ENCODE data around the gene ASXL2. TPM values are rescaled to one million over a fixed set of nuclear protein-coding genes. Genes with fewer than 3 reads are reported as not detected.

The ASXL2 gene
- total RNA-seq, 2 experiments from 2014 or later: 47.9 to 58.5 TPM

DNA sequence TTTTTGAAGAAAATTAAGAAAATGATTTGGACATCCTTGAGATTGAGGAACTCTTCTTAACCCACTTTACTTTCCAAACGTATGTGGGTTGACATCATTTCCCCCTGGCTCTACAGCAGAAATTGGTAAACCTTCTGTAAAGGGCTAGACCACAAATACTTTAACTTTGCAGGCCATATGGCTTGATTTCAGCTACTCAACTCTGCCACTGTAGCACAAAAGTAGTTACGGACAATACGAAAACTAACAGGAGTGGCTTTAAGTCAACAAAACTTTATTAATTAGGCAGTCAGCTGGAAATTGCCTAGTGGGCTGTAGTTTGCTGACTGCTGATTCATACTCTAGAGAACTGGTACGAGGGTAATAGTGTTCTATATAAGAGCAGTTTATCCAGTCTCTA lies 121.8 kb downstream of the ASXL2 start:
- ATAC-seq (ENCODE audit: low read depth) (peak; percentile 61), DNase-seq (no peak)
- Mint-ChIP-seq H3K4me1 (peaks cover 17% of the 10 kb centered on the region), H3K36me3 (peaks cover 51% of the 10 kb centered on the region), H3K27me3 (no peaks in the 10 kb centered on the region), H3K9me3 (no peaks in the 10 kb centered on the region), H3K4me3 (no peak overlapping the region), H3K27ac (no peak overlapping the region)
- POLR2A ChIA-PET: interaction anchor here (0.7 to 0.9 kb wide), 2 partner anchors 11 kb away, joined by 3 to 7 read pairs; no protein-coding TSS in a partner anchor

DNA sequence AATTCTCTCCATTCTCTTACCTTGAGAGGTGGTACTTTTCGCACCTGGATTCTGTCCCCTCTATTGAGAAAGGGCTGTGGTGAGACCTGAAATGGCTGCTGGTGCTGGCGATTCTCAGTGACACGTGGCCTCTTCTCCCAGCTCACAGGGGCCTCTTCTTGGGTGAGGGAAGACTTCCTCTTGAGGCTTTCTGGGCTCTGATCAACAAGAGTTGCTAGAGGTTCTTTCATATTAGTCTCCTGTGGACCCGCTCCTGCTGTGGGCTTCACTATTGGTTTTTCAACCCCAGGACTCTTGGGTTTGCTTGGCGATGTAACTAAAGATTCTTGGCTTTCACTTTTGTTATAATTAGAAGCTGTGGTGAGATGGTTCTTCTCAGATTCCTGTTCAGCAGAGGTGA lies 128.6 kb downstream of the ASXL2 start:
- H3K9me3 Mint-ChIP-seq: no peaks in the 10 kb centered on the region
- POLR2A ChIA-PET: no interaction called here
- ATAC-seq (ENCODE audit: low read depth) (peak; percentile 69), DNase-seq (no peak)
- H3K4me1 Mint-ChIP-seq: peaks cover 21% of the 10 kb centered on the region
- peak overlapping the region; percentile 86 for H3K27ac Mint-ChIP-seq
- H3K27me3 Mint-ChIP-seq: no peaks in the 10 kb centered on the region
- H3K4me3 Mint-ChIP-seq: peak overlapping the region; percentile 44
- peaks cover 49% of the 10 kb centered on the region for H3K36me3 Mint-ChIP-seq

DNA sequence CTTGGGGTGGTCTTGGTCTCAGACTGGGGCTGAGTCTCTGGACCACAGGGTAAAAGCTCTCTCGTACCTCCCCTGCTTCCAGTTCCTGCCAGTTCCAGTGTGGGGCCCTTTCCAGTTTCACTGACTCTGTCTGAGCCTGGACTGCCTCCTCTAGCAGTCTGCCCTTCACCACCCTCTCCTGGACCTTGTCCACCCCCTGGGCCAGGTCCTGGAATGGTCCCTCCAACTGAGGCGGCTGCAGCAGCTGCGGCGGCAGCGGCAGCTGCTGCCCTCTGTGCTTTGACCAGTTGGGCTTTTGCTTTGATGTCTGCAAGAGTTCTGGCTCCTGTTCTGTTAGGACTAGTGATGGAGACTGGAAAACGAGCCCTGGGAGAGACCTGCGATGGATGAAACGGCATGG lies 134.2 kb downstream of the ASXL2 start:
- peaks cover 47% of the 10 kb centered on the region for H3K36me3 Mint-ChIP-seq

DNA sequence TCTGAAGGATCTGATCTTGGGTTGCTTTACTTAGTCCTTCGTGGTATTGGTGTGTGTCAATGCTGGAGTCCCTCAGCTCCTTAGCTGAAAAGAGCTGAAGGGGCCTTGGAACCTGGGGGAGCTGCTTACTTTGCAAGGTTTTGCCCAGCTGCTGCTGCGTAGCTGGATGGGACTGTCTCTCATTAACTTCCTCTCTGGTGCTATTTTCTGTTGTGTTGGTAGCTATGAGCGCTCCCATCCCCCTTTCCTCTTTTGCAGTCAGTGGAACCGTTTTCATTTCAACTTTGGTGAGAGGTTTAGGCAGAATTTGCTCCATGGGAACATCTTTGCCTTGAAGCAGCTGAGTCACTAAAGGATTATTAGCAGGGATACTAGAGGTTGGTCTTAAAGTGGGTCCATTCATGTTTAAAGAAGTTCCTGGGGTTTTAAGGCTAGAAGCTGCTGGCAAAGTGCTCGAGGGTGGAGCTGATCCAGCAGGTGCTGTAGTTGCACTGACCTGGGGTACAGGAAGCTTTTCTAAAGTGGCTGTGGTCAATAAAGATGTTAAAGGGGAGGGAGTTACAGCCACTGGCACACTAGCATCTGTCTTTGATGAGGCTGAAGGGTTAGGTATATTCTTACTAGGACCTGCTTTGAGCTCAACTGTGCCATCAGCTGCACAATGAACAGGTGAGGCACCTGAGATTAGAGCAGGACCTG lies 135.0 kb downstream of the ASXL2 start:
- H3K9me3 Mint-ChIP-seq: no peaks in the 10 kb centered on the region
- DNase-seq (no peak), ATAC-seq (ENCODE audit: low read depth) (peak; percentile 70)
- peak overlapping the region; percentile 23 for H3K4me3 Mint-ChIP-seq
- POLR2A ChIA-PET: interaction anchor here (0.5 to 0.9 kb wide), 2 partner anchors 72 to 470 kb away, joined by 4 read pairs; no protein-coding TSS in a partner anchor
- peaks cover 18% of the 10 kb centered on the region for H3K4me1 Mint-ChIP-seq
- H3K36me3 Mint-ChIP-seq: peaks cover 42% of the 10 kb centered on the region
- H3K27me3 Mint-ChIP-seq: no peaks in the 10 kb centered on the region
- peak overlapping the region; percentile 85 for H3K27ac Mint-ChIP-seq

More for the DNA sequence above, 134.2 kb downstream of the ASXL2 start:
- POLR2A ChIA-PET: no interaction called here
- ATAC-seq (ENCODE audit: low read depth) (no peak), DNase-seq (no peak)
- Mint-ChIP-seq H3K4me3 (no peak overlapping the region), H3K4me1 (peaks cover 21% of the 10 kb centered on the region), H3K9me3 (no peaks in the 10 kb centered on the region), H3K27ac (peak overlapping the region; percentile 85), H3K27me3 (no peaks in the 10 kb centered on the region)

DNA sequence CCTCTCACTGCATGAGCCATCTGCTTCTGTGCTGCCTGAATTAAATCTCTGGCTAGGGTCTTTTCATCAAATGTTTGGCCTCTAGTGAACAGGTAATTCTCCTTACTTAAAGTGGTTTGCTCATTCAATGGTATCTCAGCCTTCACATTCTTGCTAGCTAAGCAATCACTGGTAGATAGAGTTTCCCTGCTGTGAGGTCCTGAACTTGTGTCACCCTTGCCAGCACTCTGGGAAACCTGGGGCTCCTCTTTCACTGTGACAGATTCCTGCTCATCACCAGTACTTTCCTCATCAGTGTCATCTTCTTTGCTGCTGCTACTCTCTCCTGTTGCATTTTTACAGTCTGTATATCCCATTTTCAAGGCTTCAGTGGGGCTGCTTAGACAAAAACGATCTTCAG lies 135.8 kb downstream of the ASXL2 start:
- peak overlapping the region; percentile 30 for H3K27ac Mint-ChIP-seq

DNA sequence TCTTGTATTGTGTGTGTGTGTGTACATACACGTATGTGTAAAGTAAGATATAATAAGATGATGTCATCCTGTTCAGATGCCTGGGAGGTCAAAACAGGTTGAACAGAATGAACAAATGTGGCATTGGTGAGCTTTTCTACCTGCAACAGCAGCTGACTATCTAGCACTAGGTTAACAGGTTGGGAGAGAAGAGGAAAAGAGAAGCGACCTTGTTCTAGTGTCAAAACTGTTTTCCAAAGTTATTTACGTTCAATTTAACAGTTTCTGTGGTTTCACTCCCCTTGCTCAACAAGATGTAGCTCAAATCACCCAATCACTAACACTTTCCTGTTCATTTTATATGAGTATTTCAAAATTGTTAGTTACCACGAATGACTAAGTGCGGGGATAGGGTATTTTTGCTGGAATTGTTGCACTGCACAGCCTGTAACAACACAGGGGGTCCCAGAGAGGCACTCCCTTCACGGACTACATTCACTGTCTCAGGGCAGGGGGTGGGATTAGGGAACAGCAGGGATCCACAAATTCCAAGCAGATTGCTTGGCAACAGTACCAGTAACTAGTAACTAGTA lies 137.4 kb downstream of the ASXL2 start:
- DNase-seq (no peak), ATAC-seq (ENCODE audit: low read depth) (no peak)
- peaks cover 41% of the 10 kb centered on the region for H3K36me3 Mint-ChIP-seq
- no peak overlapping the region for H3K4me3 Mint-ChIP-seq
- POLR2A ChIA-PET: no interaction called here
- no peaks in the 10 kb centered on the region for H3K27me3 Mint-ChIP-seq
- peaks cover 18% of the 10 kb centered on the region for H3K4me1 Mint-ChIP-seq
- H3K9me3 Mint-ChIP-seq: no peaks in the 10 kb centered on the region
- no peak overlapping the region for H3K27ac Mint-ChIP-seq

More for the DNA sequence above, 135.8 kb downstream of the ASXL2 start:
- H3K27me3 Mint-ChIP-seq: no peaks in the 10 kb centered on the region
- H3K4me3 Mint-ChIP-seq: no peak overlapping the region
- ATAC-seq (ENCODE audit: low read depth): no peak
- DNase-seq: no peak
- H3K9me3 Mint-ChIP-seq: no peaks in the 10 kb centered on the region
- POLR2A ChIA-PET: interaction anchor here (0.9 kb wide), 1 partner anchor 470 kb away, joined by 4 read pairs; no protein-coding TSS in a partner anchor
- H3K4me1 Mint-ChIP-seq: peaks cover 18% of the 10 kb centered on the region
- H3K36me3 Mint-ChIP-seq: peaks cover 37% of the 10 kb centered on the region

DNA sequence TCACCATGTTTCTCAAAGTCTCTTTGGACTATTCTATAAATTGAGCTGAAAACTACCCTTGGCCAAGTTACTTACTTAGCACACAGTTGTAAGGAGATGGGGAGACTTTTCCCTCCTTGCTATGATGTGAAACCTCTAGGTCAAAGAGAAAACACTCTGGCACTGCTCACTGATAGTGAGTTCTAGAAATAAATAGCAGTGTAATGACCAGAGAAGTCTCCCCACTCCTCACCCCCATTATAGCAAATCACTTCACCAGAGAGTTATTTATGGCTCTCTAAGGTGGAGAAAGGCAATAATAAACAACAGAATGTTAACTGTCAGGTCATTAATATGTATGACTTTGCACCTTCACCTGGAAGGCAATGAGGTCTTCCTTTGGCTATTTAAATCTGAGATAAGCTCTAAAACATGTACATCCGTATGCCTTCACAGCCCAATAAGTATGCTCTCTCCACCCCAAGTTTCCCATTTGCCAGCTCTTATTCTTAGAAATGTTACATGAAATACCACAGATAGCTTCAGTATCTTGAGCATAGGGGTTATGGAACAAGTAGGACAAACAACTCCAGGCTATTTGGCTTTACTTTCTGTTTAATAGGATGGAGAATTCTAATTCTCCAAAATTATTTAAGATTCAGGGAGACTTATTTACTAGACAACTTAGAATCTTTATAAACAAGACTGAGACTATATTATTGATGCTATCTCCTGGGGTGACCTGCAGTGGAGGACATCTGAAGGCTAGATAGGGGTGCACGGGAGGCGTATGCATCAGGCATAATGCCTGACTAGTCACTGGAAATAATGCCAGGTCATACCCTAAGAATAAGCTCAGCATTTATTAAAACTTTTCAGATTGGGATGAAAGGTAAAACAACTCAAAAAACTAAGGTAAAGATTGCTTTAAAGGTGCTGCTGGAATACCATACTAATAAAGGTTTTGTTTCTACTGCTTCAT lies 139.6 kb downstream of the ASXL2 start:
- ATAC-seq (ENCODE audit: low read depth) (no peak), DNase-seq (no peak)
- Mint-ChIP-seq H3K27me3 (no peaks in the 10 kb centered on the region), H3K4me1 (peaks cover 11% of the 10 kb centered on the region), H3K4me3 (no peak overlapping the region), H3K9me3 (no peaks in the 10 kb centered on the region), H3K36me3 (peaks cover 37% of the 10 kb centered on the region), H3K27ac (no peak overlapping the region)
- POLR2A ChIA-PET: interaction anchor here (0.9 kb wide), 1 partner anchor 65 kb away, joined by 3 read pairs; the partner anchor contains the start of gene DTNB

DNA sequence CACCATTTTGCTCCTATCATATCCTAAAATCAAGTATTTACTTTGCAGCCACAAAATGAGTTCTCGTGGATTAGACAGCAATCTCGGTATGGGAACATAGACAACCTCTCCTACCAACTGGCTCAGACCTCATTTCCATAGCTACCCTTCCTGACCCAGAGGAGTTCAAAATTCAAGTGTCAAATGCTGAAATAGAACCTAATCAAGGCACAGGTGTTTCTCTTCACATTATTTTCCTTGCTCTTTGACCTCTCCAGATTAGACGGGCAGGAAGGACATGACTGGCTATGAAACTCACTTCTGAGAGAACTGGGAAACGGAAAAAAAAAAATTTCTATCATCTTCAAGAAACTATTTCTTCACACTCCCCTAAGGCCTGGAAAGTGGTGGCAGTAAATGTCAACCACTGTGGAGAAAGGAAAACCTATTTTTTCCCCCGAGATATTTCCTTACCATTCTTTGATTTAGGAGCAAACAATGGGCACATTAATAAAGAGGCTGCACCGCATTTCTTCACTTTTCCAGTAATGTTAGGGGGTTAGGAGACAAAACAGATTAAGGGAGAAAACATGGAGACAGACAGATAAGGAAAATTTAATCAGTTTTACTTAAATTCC lies 141.3 kb downstream of the ASXL2 start:
- Mint-ChIP-seq H3K27ac (no peak overlapping the region), H3K4me3 (no peak overlapping the region), H3K36me3 (peaks cover 23% of the 10 kb centered on the region), H3K4me1 (peaks cover 3% of the 10 kb centered on the region), H3K27me3 (no peaks in the 10 kb centered on the region), H3K9me3 (no peaks in the 10 kb centered on the region)
- no peak for ATAC-seq (ENCODE audit: low read depth)
- DNase-seq: no peak
- POLR2A ChIA-PET: no interaction called here

DNA sequence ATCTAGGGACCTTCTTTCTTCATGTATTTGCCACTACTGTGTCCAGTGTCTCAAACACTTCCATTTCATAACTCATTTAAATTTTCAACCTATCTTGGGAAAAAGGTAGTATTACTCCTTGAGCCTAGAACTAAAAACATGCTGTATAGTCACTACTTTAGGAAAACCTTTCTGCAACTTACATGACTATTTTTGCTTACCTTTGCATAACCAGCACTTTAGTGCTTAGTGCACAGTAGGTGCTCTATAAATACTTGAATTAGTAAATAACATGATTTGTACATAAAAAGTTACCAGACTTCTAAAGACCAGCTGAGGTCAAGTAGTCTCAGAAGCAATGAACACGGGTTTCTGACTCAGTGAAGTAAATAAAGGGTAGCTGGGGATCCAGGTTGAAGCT lies 142.5 kb downstream of the ASXL2 start:
- DNase-seq: no peak
- Mint-ChIP-seq H3K4me1 (no peaks in the 10 kb centered on the region), H3K36me3 (peaks cover 19% of the 10 kb centered on the region), H3K27ac (no peak overlapping the region), H3K27me3 (no peaks in the 10 kb centered on the region), H3K9me3 (no peaks in the 10 kb centered on the region), H3K4me3 (no peak overlapping the region)
- no peak for ATAC-seq (ENCODE audit: low read depth)
- POLR2A ChIA-PET: no interaction called here

DNA sequence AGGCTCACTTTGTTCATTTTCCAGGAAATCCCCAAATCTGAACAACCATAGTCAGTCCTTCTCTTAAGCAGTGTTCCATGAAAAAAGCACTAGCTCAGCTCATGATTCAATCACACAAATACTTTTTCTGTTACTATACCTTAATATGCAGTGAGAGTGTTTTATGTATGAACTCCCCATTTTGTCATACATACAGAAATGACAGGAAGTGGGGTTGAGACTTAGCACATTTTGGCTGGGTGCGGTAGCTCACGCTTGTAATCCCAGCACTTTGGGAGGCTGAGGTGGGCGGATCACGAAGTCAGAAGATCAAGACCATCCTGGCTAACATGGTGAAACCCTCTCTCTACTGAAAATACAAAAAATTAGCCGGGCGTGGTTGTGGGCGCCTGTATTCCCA lies 149.7 kb downstream of the ASXL2 start:
- peaks cover 14% of the 10 kb centered on the region for H3K27me3 Mint-ChIP-seq
- no peak overlapping the region for H3K27ac Mint-ChIP-seq
- ATAC-seq (ENCODE audit: low read depth) (no peak), DNase-seq (no peak)
- no peak overlapping the region for H3K4me3 Mint-ChIP-seq
- H3K9me3 Mint-ChIP-seq: no peaks in the 10 kb centered on the region
- POLR2A ChIA-PET: no interaction called here
- no peaks in the 10 kb centered on the region for H3K4me1 Mint-ChIP-seq
- H3K36me3 Mint-ChIP-seq: no peaks in the 10 kb centered on the region

DNA sequence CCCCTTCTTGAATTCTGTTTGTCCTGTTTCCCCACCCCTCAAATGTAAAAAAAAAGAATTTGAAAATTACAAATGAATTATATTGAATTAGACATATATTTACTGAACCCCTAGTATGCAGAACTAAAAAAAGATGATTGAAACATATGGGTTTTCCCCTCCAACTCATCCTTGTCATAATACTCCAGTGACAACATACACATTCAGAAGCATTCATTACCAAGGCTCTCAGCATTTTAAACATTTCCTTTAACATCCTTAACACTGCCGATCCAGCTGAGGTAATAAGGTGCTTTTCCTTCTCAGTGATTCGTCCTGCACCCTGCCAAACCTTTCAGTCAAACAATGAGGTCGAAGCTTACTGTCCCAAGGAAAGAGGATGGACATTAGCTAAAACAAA lies 151.8 kb downstream of the ASXL2 start:
- H3K27ac Mint-ChIP-seq: no peak overlapping the region
- POLR2A ChIA-PET: no interaction called here
- no peak for ATAC-seq (ENCODE audit: low read depth)
- no peak for DNase-seq
- no peaks in the 10 kb centered on the region for H3K36me3 Mint-ChIP-seq
- no peaks in the 10 kb centered on the region for H3K9me3 Mint-ChIP-seq
- H3K27me3 Mint-ChIP-seq: peaks cover 21% of the 10 kb centered on the region
- peaks cover 2% of the 10 kb centered on the region for H3K4me1 Mint-ChIP-seq
- H3K4me3 Mint-ChIP-seq: no peak overlapping the region

DNA sequence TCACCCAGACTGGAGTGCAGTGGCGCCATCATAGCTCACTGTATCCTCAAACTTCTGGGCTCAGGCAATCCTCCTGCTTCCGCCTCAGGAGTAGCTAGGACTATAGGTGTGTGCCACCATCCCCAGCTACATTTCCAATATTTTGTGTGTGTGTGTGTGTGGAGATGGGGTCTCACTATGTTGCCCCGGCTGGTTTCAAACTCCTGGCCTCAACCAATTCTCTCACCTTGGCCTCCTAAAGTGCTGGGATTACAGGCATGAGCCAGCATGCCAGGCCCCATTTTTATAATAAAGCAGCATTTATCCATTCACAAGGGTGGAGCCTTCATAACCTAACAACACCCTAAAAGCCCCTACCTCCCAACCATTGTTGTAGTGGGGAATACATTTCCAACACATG lies 152.4 kb downstream of the ASXL2 start:
- POLR2A ChIA-PET: no interaction called here
- H3K36me3 Mint-ChIP-seq: no peaks in the 10 kb centered on the region
- H3K4me1 Mint-ChIP-seq: peaks cover 2% of the 10 kb centered on the region

DNA sequence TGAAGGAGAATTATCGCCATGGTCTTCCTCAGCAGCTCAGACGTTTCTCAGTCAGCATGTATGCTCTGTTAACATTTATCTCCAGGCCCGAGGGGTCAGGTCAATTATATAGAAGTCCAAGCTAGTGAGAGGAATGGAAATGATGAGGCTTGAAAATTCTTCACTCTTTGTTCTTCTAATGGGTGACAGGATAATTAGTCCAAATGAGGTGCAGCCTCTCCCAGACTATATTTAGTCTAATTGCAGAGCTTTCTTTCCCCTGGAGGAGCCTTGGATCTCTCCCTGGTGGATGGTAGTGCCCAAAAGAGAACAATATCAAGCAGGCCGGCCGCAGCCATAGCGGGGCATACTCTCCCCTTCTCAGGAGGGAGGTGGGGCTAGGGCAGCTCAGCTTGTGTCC lies 153.5 kb downstream of the ASXL2 start:
- peaks cover 20% of the 10 kb centered on the region for H3K27me3 Mint-ChIP-seq
- no peak overlapping the region for H3K27ac Mint-ChIP-seq
- H3K4me3 Mint-ChIP-seq: no peak overlapping the region
- peaks cover 2% of the 10 kb centered on the region for H3K4me1 Mint-ChIP-seq
- DNase-seq: no peak
- H3K36me3 Mint-ChIP-seq: no peaks in the 10 kb centered on the region
- POLR2A ChIA-PET: no interaction called here
- H3K9me3 Mint-ChIP-seq: no peaks in the 10 kb centered on the region
- no peak for ATAC-seq (ENCODE audit: low read depth)

More for the DNA sequence above, 152.4 kb downstream of the ASXL2 start:
- no peak for DNase-seq
- H3K4me3 Mint-ChIP-seq: no peak overlapping the region
- H3K27me3 Mint-ChIP-seq: peaks cover 25% of the 10 kb centered on the region
- H3K9me3 Mint-ChIP-seq: no peaks in the 10 kb centered on the region
- no peak overlapping the region for H3K27ac Mint-ChIP-seq
- no peak for ATAC-seq (ENCODE audit: low read depth)
